GM12874 (cell line): ENCODE data around the gene BDKRB2.

Source experiments
- CTCF ChIP-seq: IDR thresholded peaks from 2 replicates; pipeline ENCODE4 v1.5.1; 2011; ENCODE audit warnings: low read depth, mild to moderate bottlenecking, control low read depth, low read length, moderate library complexity; ENCODE audit not compliant: insufficient read depth

Gene BDKRB2

GRCh38 chr14:96202441-96203094 lies 2.1 kb upstream of the BDKRB2 start:
- TF ChIP-seq CTCF, result no peak

- no peak for TF ChIP-seq CTCF
These were observed 1.5 kb upstream of the BDKRB2 start for GRCh38 chr14:96203116-96203515.

GRCh38 chr14:96203635-96204034 lies 1.0 kb upstream of the BDKRB2 start:
- no peak for TF ChIP-seq CTCF

GRCh38 chr14:96205059-96205977 lies 679 bp downstream of the BDKRB2 start:
- TF ChIP-seq CTCF, result no peak

GRCh38 chr14:96205978-96206360 lies 1.3 kb downstream of the BDKRB2 start:
- no peak for TF ChIP-seq CTCF

- TF ChIP-seq CTCF, result no peak
These were observed 1.8 kb downstream of the BDKRB2 start for GRCh38 chr14:96206461-96206860.

- TF ChIP-seq CTCF, result no peak
These were observed 3.0 kb downstream of the BDKRB2 start for GRCh38 chr14:96207686-96208085.
